Measurements from ENCODE around the gene UHRF2.

Gene UHRF2

GRCh38 chr9:6543204-6543603 is 130.2 kb downstream of the UHRF2 start:
- no peaks in the 10 kb centered on the region for H3K9me3 Mint-ChIP-seq

GRCh38 chr9:6545017-6545691 is 132.2 kb downstream of the UHRF2 start:
- no peak for ATAC-seq (ENCODE audit: low read depth)
- Mint-ChIP-seq H3K4me1 (no peaks in the 10 kb centered on the region), H3K36me3 (no peaks in the 10 kb centered on the region), H3K27me3 (no peaks in the 10 kb centered on the region), H3K4me3 (no peak overlapping the region), H3K27ac (no peak overlapping the region), H3K9me3 (no peaks in the 10 kb centered on the region)
- DNase-seq (ENCODE audit: low spot score in 2 of 2) = no peak

More at GRCh38 chr9:6543204-6543603, 130.2 kb downstream of the UHRF2 start:
- DNase-seq (ENCODE audit: low spot score in 2 of 2) (no peak), ATAC-seq (ENCODE audit: low read depth) (no peak)
- Mint-ChIP-seq H3K4me3 (no peak overlapping the region), H3K4me1 (no peaks in the 10 kb centered on the region), H3K27me3 (no peaks in the 10 kb centered on the region), H3K36me3 (no peaks in the 10 kb centered on the region), H3K27ac (no peak overlapping the region)

- ATAC-seq (ENCODE audit: low read depth) (no peak), DNase-seq (ENCODE audit: low spot score in 2 of 2) (no peak)
- Mint-ChIP-seq H3K4me3 (no peak overlapping the region), H3K27me3 (no peaks in the 10 kb centered on the region), H3K36me3 (no peaks in the 10 kb centered on the region), H3K9me3 (no peaks in the 10 kb centered on the region), H3K4me1 (no peaks in the 10 kb centered on the region), H3K27ac (no peak overlapping the region)
Measured at GRCh38 chr9:6549106-6549800, 136.3 kb downstream of the UHRF2 start.

- DNase-seq (ENCODE audit: low spot score in 2 of 2) (no peak), ATAC-seq (ENCODE audit: low read depth) (no peak)
- no peaks in the 10 kb centered on the region for H3K27me3 Mint-ChIP-seq
- H3K9me3 Mint-ChIP-seq = no peaks in the 10 kb centered on the region
- H3K4me1 Mint-ChIP-seq = no peaks in the 10 kb centered on the region
- H3K36me3 Mint-ChIP-seq = no peaks in the 10 kb centered on the region
- no peak overlapping the region for H3K4me3 Mint-ChIP-seq
- H3K27ac Mint-ChIP-seq = no peak overlapping the region
Measured at GRCh38 chr9:6551136-6551535, 138.1 kb downstream of the UHRF2 start.

- Mint-ChIP-seq H3K27ac (no peak overlapping the region), H3K4me1 (no peaks in the 10 kb centered on the region), H3K9me3 (no peaks in the 10 kb centered on the region), H3K27me3 (no peaks in the 10 kb centered on the region), H3K36me3 (no peaks in the 10 kb centered on the region), H3K4me3 (no peak overlapping the region)
- ATAC-seq (ENCODE audit: low read depth) (no peak), DNase-seq (ENCODE audit: low spot score in 2 of 2) (no peak)
Measured at GRCh38 chr9:6552033-6552432, 139.0 kb downstream of the UHRF2 start.

GRCh38 chr9:6552498-6553121 is 139.6 kb downstream of the UHRF2 start:
- Mint-ChIP-seq H3K27me3 (no peaks in the 10 kb centered on the region), H3K9me3 (no peaks in the 10 kb centered on the region), H3K27ac (no peak overlapping the region), H3K4me3 (no peak overlapping the region), H3K36me3 (no peaks in the 10 kb centered on the region), H3K4me1 (no peaks in the 10 kb centered on the region)
- no peak for DNase-seq (ENCODE audit: low spot score in 2 of 2)
- no peak for ATAC-seq (ENCODE audit: low read depth)

- Mint-ChIP-seq H3K4me3 (no peak overlapping the region), H3K36me3 (no peaks in the 10 kb centered on the region), H3K9me3 (no peaks in the 10 kb centered on the region), H3K4me1 (no peaks in the 10 kb centered on the region), H3K27me3 (no peaks in the 10 kb centered on the region), H3K27ac (no peak overlapping the region)
- ATAC-seq (ENCODE audit: low read depth) (no peak), DNase-seq (ENCODE audit: low spot score in 2 of 2) (no peak)
Measured at GRCh38 chr9:6553866-6554265, 140.9 kb downstream of the UHRF2 start.
